ENCODE results near the gene METTL13. TPM values are rescaled to one million over a fixed set of nuclear protein-coding genes. Genes with fewer than 3 reads are reported as not detected.

The METTL13 gene
- total and polyA plus RNA-seq, 2 of the 8 experiments (the other 6 are each of a cell fraction or from before 2014, with no cell fraction given), result 38.1 to 66.3 TPM

GRCh38 chr1:171769754-171770153 lies 11.7 kb upstream of the METTL13 start:
- H4K5ac ChIP-seq (ENCODE audit: insufficient read length, low read depth, low read length), result no peak overlapping the region
- ChIA-PET CTCF (ENCODE audit: partially characterized antibody) (no interaction called here), POLR2A (ENCODE audit: partially characterized antibody) (no interaction called here)
- no peak for TF ChIP-seq RBBP5 (IDR thresholded peaks at IDR 0.05; ENCODE audit: borderline replicate concordance, low read depth, low read length)
- TF ChIP-seq CTBP2 (IDR thresholded peaks at IDR 0.05; ENCODE audit: borderline replicate concordance, insufficient read depth, insufficient read length, low read length), result no peak
- no peak for TF ChIP-seq ASH2L (IDR thresholded peaks at IDR 0.05; ENCODE audit: low read length)
- no peak for TF ChIP-seq POLR2AphosphoS5 (IDR thresholded peaks at IDR 0.05; ENCODE audit: low read depth, low read length)
- TF ChIP-seq TBP (IDR thresholded peaks at IDR 0.05; ENCODE audit: low read depth, low read length), result no peak
- no peaks in the 10 kb centered on the region for H3K9me3 ChIP-seq (ENCODE audit: insufficient read depth in 2 of 2, low read depth in 1 of 2, low read length in 1 of 2)
- H3K56ac ChIP-seq (replicated peaks; ENCODE audit: insufficient read length, low read depth, low read length), result no peak overlapping the region
- no peak overlapping the region for H2BK15ac ChIP-seq (ENCODE audit: low read length)
- no peak overlapping the region for H3K27ac ChIP-seq (ENCODE audit: low read depth, low read length)
- no peak overlapping the region for H2AK5ac ChIP-seq (ENCODE audit: low read depth, low read length)
- H3K79me1 ChIP-seq (ENCODE audit: low read depth, low read length), result no peaks in the 10 kb centered on the region
- H3K4me1 ChIP-seq (replicated peaks in 1 of 4; ENCODE audit: control insufficient read depth in 3 of 4, insufficient read depth in 4 of 4, low read length in 3 of 4), result no peaks in the 10 kb centered on the region
- 92% methylated on average over 1 of the region's 1 CpG; no CpG with 5 or more reads in 1 of the 2 experiments for WGBS, 2 experiments (ENCODE audit: extremely low coverage in 1 of 2, insufficient coverage in 1 of 2, insufficient read length in 1 of 2, insufficient replicate concordance in 2 of 2, low coverage in 1 of 2, low lambda C conversion rate in 2 of 2, missing lambda C conversion rate in 1 of 2)
- no peaks in the 10 kb centered on the region for H3K79me2 ChIP-seq (ENCODE audit: control insufficient read depth in 1 of 2, insufficient read depth in 2 of 2, low read length in 2 of 2)
- no peak overlapping the region for H2AFZ ChIP-seq (ENCODE audit: low read length)
- H2BK5ac ChIP-seq (ENCODE audit: low read depth, low read length), result no peak overlapping the region
- no peaks in the 10 kb centered on the region for H3K36me3 ChIP-seq (ENCODE audit: control insufficient read depth in 2 of 4, insufficient read depth in 4 of 4, low read length in 3 of 4)
- H3K23me2 ChIP-seq (ENCODE audit: low read depth, low read length), result no peaks in the 10 kb centered on the region
- H4K20me1 ChIP-seq (replicated peaks in 1 of 2; ENCODE audit: control insufficient read depth in 1 of 2, insufficient read depth in 2 of 2, low read length in 2 of 2), result no peaks in the 10 kb centered on the region
- H3K4ac ChIP-seq (replicated peaks; ENCODE audit: insufficient read length, low read depth, low read length), result no peak overlapping the region
- H2BK120ac ChIP-seq (replicated peaks; ENCODE audit: low read depth, low read length), result no peak overlapping the region
- no peak overlapping the region for H3K4me3 ChIP-seq (ENCODE audit: extremely low read depth in 1 of 4, insufficient read depth in 2 of 4, low read depth in 3 of 4, low read length in 4 of 4)
- H4K8ac ChIP-seq (ENCODE audit: extremely low read depth, insufficient read depth, low read length), result no peak overlapping the region
- no peak overlapping the region for H2BK12ac ChIP-seq (ENCODE audit: low read depth, low read length)
- DNase-seq (ENCODE audit: low read depth in 1 of 2, low spot score in 2 of 2) (no peak), FAIRE-seq (no peak)
- no peak overlapping the region for H3K9ac ChIP-seq (replicated peaks in 1 of 4; ENCODE audit: extremely low read depth in 1 of 4, low read depth in 3 of 4, low read length in 3 of 4)
- no peak overlapping the region for H3K23ac ChIP-seq (ENCODE audit: insufficient read length)
- no peak overlapping the region for H3K4me2 ChIP-seq (ENCODE audit: insufficient read depth in 1 of 2, low read depth in 2 of 2, low read length in 2 of 2)
- H2BK20ac ChIP-seq (ENCODE audit: low read length), result no peak overlapping the region
- no peak overlapping the region for H3K18ac ChIP-seq (ENCODE audit: extremely low read depth, low read length)
- no peaks in the 10 kb centered on the region for H3K27me3 ChIP-seq (replicated peaks in 1 of 4; ENCODE audit: control insufficient read depth in 3 of 4, extremely low read depth in 1 of 4, insufficient read depth in 3 of 4, low read length in 3 of 4)
- no peak overlapping the region for H3K14ac ChIP-seq (ENCODE audit: insufficient read length)
- no peak overlapping the region for H4K91ac ChIP-seq (replicated peaks; ENCODE audit: insufficient read length, low read length)
